Gastroesophageal sphincter (tissue), 4 donors: ENCODE results near the gene COMMD10. TPM values are rescaled to one million over a fixed set of nuclear protein-coding genes. Genes with fewer than 3 reads are reported as not detected.

ENCODE experiments used
- ATAC-seq: fragments of 150-250 bp; one replicate; pipeline ENCODE4 v1.9.1; 2016; ENCODE audit warnings: mild to moderate bottlenecking, moderate library complexity
- H3K27ac ChIP-seq, 4 donors: fragments of 200-600 bp; sonication (generic) in 3 of 4; 1 replicate in 3 of 4; 2 replicates in 1 of 4; pipeline ENCODE4 v1.5.1; 2016 to 2019
- H3K27me3 ChIP-seq: fragments of 200-600 bp; sonication (generic); one replicate; pipeline ENCODE4 v1.5.1; 2019
- H3K36me3 ChIP-seq, 2 donors: fragments of 200-600 bp; sonication (generic); one replicate each; pipeline ENCODE4 v1.5.1; 2019; ENCODE audit warnings: control low read depth in 1 of 2
- H3K4me1 ChIP-seq, 3 donors: fragments of 200-600 bp; sonication (generic); 1 replicate in 2 of 3; 2 replicates in 1 of 3; pipeline ENCODE4 v1.5.1; 2016 to 2019; ENCODE audit warnings: control low read depth in 2 of 3
- H3K4me3 ChIP-seq, 2 donors: fragments of 200-600 bp; sonication (generic); one replicate each; pipeline ENCODE4 v1.5.1; 2019; ENCODE audit warnings: mild to moderate bottlenecking in 1 of 2, moderate library complexity in 1 of 2
- H3K9me3 ChIP-seq, 3 donors: fragments of 200-600 bp; sonication (generic); one replicate each; pipeline ENCODE4 v1.5.1; 2017 to 2019; ENCODE audit warnings: control low read depth in 2 of 3
- CTCF ChIP-seq, 4 experiments: fragments of 200-600 bp in 2 of 4; fragments of 450-650 bp in 2 of 4; sonication (generic) in 1 of 4; IDR thresholded peaks; one replicate each; pipeline ENCODE4 v1.5.1; 2017 to 2019; ENCODE audit warnings: antibody characterized with exemption in 4 of 4, mild to moderate bottlenecking in 2 of 4, moderate library complexity in 2 of 4
- EP300 ChIP-seq: sonication (generic); formaldehyde crosslinking; IDR thresholded peaks from one replicate; pipeline ENCODE4 v1.6.1; 2017; ENCODE audit warnings: antibody characterized with exemption, mild to moderate bottlenecking
- POLR2A ChIP-seq, 2 donors: fragments of 450-650 bp; IDR thresholded peaks; one replicate each; pipeline ENCODE4 v1.6.1; 2017; ENCODE audit warnings: antibody characterized with exemption in 2 of 2, mild to moderate bottlenecking in 2 of 2, moderate library complexity in 1 of 2
- POLR2AphosphoS5 ChIP-seq: sonication (generic); formaldehyde crosslinking; IDR thresholded peaks from one replicate; pipeline ENCODE4 v1.6.1; 2017; ENCODE audit warnings: antibody characterized with exemption
- WGBS, 2 donors: methylation state at CpG; one replicate each; pipeline ENCODE4 v1.1.5; 2018; ENCODE audit warnings: low coverage in 1 of 2; 5-methylcytosine and 5-hydroxymethylcytosine counted together
- total RNA-seq, 4 donors: library from RNA; depleted of rRNA; stranded (reverse); fragments of >200 nt; gene quantifications; one replicate each; pipeline ENCODE4 v1.1.0, GENCODE V29; 2016

Gene COMMD10
- total RNA-seq, result 10 to 100 TPM; 26.4 to 48.3 (median 29.6) TPM

DNA sequence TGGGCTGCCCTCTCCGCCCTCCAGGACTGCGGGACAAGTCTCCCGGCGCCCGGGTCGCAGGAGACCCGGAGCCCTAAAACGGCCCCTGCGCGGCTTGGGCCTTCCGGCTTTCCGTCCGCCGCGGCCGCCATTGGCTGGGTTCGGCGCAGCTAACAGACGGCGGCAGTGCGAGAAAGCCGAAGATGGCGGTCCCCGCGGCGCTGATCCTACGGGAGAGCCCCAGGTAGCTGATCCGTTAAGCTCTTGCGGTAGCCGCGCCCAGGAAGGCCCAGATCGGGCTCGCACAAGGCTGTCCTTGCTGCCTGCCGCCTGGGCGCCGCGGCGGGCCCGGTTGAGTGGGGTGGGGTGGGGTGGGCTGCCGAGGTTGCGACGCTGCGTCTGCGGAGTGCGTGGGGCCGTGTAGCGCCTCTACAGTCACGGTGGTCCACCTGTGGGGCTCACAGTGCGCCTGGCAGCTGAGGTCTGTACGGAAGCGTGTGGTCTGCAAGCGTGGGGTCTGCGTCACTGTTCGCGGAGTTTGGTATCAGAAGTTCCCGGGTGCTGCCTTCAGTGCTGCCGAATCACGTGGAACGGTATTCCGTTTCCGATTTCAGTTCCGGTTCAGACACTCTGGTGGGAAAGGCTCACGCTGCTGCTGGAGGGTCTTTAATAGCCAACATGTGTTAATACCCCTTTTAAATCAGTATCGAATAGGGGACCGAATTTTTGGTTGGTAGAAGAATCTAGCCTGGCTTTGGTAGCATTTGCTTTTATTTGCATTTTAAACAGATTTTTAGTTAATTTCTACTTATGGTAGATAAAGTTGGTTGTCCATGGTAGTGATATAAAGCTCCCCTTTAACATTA, at the start of gene COMMD10:
COMMD10 (plus strand) TSS at position 155 of the 845 bp plus-strand sequence.
- WGBS, 2 donors, result 1 to 2% methylated on average over 15 to 23 of the region's 65 CpGs
- H3K9me3 ChIP-seq, result no peaks in the 10 kb centered on the region
- peaks cover 0 to 36% (median 6%) of the 10 kb centered on the region in 3 donors for H3K4me1 ChIP-seq
- H3K36me3 ChIP-seq, result peaks cover 0 to 28% of the 10 kb centered on the region in 2 donors
- no peaks in the 10 kb centered on the region for H3K27me3 ChIP-seq
- peak within 1 kb of the TSS; percentile 67 to 98 (median 94) for H3K27ac ChIP-seq
- peak in 1 of 4 experiments; percentile 11 for TF ChIP-seq CTCF (IDR thresholded peaks at IDR 0.05)
- TF ChIP-seq POLR2AphosphoS5, result peak; percentile 45
- TF ChIP-seq EP300, result no peak
- peak; percentile 45 to 53 for TF ChIP-seq POLR2A (IDR thresholded peaks at IDR 0.05)
- peak; percentile 88 for ATAC-seq
- H3K4me3 ChIP-seq, result peak within 1 kb of the TSS; percentile 82 to 98

DNA sequence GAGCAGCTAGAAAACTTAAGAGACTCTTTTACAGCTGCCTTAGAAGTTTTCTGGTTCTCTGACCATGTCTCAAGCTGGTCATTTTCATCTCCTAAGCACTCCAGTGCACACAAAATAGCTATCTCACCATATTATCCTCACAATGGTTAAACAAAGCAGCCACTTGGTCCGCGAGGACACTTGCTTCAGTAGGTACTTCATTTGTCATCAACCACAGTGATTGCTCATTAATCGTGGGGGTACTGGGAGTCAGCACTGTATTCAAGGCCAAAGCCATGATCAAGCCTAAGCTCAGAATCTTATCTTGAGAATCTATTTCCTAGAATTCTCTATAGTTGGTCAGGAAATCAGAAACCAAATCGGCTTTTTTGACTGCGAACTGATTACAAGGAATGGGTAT, 49.7 kb upstream of the COMMD10 start:
- Histone ChIP-seq H3K9me3 (no peaks in the 10 kb centered on the region), H3K27me3 (peaks cover 4% of the 10 kb centered on the region), H3K4me3 (no peak overlapping the region), H3K27ac (no peak overlapping the region), H3K36me3 (no peaks in the 10 kb centered on the region), H3K4me1 (no peaks in the 10 kb centered on the region)
- WGBS, 2 donors, result 68 to 81% methylated on average over 4 to 5 of the region's 5 CpGs
- ATAC-seq, result no peak
- no peak for TF ChIP-seq EP300

- no peak for TF ChIP-seq EP300
- no peak for TF ChIP-seq POLR2AphosphoS5
- TF ChIP-seq POLR2A (IDR thresholded peaks at IDR 0.05), result no peak
- no peak for TF ChIP-seq CTCF (IDR thresholded peaks at IDR 0.05)
- no peak overlapping the region for H3K4me3 ChIP-seq
- H3K36me3 ChIP-seq, result no peaks in the 10 kb centered on the region
- no peak overlapping the region for H3K27ac ChIP-seq
- H3K9me3 ChIP-seq, result no peaks in the 10 kb centered on the region
- 59 to 70% methylated on average over 3 of the region's 3 CpGs for WGBS, 2 donors
- no peak for ATAC-seq
- no peaks in the 10 kb centered on the region for H3K4me1 ChIP-seq
- H3K27me3 ChIP-seq, result peaks cover 4% of the 10 kb centered on the region
Measured at GRCh38 chr5:116037236-116037822, 47.5 kb upstream of the COMMD10 start.

GRCh38 chr5:116038817-116039216, 46.0 kb upstream of the COMMD10 start:
- no peaks in the 10 kb centered on the region for H3K36me3 ChIP-seq
- no peak overlapping the region for H3K4me3 ChIP-seq
- H3K9me3 ChIP-seq, result no peaks in the 10 kb centered on the region
- no peak for TF ChIP-seq POLR2AphosphoS5
- no peak for TF ChIP-seq POLR2A (IDR thresholded peaks at IDR 0.05)
- TF ChIP-seq CTCF (IDR thresholded peaks at IDR 0.05), result no peak
- no peak for TF ChIP-seq EP300
- no peak for ATAC-seq
- peaks cover 4% of the 10 kb centered on the region for H3K27me3 ChIP-seq
- no peaks in the 10 kb centered on the region for H3K4me1 ChIP-seq
- WGBS, 2 donors, result 48 to 64% methylated on average over 2 to 3 of the region's 3 CpGs
- no peak overlapping the region for H3K27ac ChIP-seq

DNA sequence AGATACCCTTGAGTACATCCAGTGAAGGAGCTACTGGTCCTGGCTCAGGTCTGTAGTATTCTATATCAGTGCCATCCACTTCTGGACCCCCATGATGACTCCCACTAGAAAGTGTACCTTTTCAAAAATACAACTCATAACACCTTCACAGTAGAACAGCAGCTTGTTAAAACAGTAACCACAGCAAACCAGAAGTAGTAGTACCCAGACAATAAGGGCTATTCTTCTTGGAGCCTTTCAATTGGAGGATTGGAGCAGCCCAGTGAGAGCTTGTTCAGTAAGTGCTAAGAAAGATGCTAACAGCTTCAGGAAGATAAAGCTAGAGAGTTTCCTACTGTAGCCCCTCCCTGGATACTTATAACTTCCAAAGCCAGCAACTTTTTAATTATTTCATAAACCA, 42.5 kb upstream of the COMMD10 start:
- Histone ChIP-seq H3K9me3 (no peaks in the 10 kb centered on the region), H3K36me3 (no peaks in the 10 kb centered on the region), H3K4me1 (no peaks in the 10 kb centered on the region), H3K27me3 (peaks cover 4% of the 10 kb centered on the region), H3K4me3 (no peak overlapping the region), H3K27ac (no peak overlapping the region)
- TF ChIP-seq EP300 (no peak), POLR2A (IDR thresholded peaks at IDR 0.05) (no peak), CTCF (IDR thresholded peaks at IDR 0.05) (no peak), POLR2AphosphoS5 (no peak)
- no peak for ATAC-seq
